Middle frontal gyrus (tissue), 1 donor: Measurements from ENCODE around the gene ZNF618.
"Not testable (repeated sequence)": the region's sequence is repeated elsewhere in the genome, so short reads cannot be mapped to it uniquely, and the experiment has no call there.

Experiments used
- DNase-seq: peaks from one replicate; pipeline ENCODE4 v3.0.0-alpha.2; 2015; ENCODE audit warnings: low spot score; ENCODE audit errors: extremely low spot score

Gene ZNF618

DNA sequence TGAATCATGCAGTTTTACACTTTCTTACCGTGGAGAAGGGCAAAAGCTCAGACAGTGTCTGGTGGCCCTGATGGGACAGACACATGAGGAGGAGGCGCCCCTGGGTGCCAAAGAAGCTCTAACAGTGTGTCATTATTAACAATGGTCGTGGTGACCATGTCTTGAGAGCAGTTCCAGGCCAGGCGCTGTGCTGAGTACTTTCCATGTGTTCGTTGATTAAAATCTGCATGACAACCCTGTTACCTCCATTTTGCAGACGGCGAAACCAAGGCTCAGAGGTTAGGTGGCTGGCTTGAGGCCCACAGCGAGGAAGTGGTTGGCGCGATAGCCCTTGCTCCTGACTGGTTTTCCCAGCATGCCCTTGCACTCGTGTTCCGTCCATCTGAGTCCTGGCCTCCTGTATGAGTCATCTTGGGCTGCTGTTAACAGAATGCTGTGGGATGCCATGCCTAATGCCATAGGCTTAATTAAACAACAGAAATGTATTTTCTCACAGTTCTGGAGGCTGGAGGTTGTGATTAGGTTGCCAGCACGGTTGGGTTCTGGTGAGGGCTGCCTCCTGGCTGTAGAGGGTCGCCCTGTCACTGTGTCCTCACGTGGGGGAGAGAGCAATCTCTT is 110.0 kb downstream of the ZNF618 start:
- no peak for DNase-seq

DNA sequence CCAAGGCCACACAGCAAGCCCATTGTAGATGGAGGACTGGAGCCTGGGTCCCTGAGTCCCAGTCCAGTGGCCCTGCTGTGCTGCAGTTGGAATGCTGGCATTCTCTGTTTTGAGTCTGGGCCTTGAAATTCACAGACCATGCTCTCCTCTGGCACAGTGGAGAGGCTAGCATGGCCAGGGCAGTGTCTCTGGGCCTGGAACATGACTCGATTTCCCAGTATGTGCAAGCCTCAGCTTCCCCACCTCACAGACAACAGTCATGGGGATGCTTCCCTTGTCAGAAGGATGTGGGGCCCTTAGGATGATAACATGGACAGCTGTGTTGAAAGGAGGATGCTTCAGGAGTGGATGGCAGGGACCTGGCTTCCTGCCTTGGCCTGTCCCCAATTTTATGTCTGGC is 110.8 kb downstream of the ZNF618 start:
- no peak for DNase-seq

DNA sequence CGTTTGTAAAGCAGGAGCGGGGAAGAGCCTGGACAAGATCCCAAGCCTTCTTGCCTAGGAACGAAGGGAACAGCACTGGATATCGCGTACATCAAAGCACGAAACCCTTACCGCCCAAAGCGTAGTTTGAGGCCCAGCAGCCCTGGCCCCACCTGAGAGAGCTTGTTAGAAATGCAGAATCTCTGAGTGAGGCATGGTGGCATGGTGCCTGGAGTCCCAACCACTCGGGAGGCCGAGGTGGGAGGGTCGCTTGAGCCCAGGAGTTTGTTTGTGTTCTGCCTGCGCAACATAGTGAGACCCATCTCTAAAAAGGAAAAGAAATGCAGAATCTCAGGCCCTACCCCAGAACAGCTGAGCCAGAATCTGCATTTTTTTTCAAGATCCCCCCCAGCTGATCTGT is 111.4 kb downstream of the ZNF618 start:
- no peak for DNase-seq

DNA sequence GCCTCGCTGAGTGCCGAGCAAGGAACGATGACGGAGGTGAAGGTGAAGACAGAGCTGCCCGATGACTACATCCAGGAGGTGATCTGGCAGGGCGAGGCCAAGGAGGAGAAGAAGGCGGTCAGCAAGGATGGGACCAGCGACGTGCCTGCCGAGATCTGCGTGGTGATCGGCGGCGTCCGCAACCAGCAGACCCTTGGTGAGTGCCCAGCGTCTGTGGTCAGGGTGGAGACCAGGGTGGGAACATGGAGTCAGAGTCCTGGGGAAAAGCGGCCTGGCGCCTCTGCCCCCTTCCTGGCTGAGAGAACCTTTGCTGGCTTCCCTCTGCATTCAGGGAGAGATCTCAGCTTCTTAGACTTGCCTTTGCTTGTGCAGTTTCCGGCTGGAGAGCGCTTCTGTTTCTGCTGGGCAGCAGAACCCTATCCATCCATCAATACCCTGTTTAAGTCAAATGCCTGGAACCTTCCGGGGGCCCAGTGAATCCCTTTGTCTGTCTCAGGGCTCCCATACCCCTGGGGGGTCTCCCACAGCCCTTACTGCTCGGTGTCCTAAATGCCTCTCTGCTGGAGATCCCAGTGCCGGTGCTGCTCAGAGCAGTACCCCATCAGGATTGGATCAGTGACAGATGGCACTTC is 112.4 kb downstream of the ZNF618 start:
- DNase-seq: no peak

DNA sequence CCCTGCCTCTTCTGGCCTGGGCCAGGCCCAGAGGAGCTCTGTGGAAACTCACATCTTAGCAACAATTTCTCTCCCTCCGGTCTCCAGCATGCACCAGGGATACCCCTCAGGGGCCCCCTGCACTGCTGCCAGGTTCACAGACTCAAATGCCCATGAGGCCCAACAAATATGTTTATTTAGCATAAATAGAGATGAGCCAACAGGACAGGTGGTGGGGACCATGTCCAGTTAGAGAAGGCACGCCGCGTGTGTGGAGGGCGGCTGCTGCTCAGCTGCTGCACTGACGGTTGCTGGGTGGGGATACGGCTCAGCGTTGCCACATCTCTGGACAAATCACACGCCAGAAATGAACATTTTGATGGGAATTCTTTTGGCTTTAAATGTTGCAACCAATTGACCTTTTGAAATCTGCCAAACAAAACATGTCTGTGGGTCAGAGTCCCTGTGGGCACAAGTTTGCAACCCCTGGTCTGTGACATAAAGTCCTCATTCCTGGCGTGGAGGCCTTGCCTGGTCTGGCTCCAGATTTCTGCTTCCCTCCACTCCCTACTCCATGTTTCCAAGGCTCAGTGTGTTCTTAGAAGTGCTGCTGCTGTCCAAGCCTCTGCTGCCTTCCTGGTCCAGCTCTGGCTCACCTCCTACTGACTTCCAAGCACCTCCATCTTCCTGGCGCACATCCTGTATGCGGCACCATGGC is 113.1 kb downstream of the ZNF618 start:
- DNase-seq: no peak

DNA sequence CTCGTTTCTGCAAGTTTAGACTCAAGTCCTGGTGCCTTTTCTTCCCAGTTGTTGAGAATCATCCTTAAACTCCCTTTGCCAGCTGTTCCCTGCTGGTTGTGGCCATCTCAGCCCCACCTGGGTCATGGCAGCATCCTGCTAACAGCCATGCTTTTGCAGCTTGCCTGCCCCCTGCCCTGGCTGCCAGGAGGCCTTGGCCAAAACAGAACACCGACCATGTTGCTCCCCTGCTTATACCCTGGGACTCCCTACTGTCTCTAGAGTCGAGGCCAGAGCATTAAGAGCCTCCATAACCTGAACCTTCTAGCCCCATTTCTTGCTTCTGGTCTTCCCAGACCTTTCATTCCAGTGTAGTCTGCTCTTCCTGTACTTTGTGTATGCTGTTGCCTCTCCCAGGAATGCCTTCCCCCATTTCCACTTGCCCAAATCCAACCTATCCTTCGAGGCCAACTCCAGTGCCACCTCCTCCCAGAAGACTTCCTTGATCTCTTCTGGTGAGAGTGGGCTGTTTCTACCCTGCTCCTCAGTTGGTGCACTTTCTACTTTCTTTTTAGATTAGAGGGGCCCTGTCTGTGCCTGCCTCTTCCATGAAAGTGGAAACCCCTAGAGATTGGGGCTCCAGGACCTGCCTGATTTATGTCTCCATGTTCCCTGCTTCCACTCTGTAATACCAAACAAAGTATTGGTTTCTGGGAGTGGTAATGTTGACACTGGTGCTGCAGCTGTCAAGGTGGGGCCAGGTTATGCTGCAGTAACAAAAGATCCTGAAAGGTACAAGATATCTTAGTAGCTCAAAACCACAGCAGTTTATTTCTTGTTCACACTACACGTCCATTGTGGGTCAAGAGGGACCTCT is 113.8 kb downstream of the ZNF618 start:
- DNase-seq: no peak

DNA sequence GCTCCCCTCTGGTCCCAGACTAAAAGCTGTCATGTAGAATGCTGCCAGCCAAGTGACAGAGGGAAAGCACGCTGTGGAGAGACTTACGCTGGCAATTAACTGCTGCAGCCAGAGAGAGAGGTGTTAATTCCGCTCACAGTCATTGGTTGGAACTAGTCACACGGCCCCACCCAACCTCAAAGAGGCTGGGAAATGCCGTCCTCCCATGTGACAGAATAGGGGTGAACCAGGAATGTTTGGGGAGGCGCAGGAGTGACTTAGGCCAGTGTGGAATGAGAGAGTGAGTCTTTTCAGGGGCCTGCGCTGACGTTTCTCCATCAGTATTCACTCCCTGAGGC is 114.4 kb downstream of the ZNF618 start:
- no peak for DNase-seq

DNA sequence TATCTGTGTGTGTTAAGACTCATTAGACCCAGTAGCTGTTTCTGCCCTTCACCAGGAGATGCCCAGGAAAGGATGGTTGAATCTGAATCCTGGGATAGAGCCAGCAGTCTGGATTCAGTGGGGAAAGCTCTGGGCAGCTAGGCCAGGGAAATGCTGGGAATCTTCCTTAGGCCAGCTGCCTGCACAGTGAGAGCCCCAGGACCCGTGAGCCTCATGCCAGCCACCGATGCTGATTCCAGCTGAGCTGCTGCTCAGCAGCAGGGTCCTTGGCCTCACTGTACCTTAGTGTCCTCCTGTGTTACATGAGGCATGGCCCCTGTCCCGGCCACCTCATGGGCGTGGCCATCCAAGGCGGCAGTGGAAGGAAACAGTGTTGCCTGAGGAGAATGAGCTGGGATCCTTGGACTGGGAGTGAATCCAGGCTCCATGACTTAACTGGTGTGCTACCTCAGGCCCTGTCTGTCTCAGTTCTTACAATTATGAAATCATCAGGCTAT is 114.9 kb downstream of the ZNF618 start:
- DNase-seq: no peak

DNA sequence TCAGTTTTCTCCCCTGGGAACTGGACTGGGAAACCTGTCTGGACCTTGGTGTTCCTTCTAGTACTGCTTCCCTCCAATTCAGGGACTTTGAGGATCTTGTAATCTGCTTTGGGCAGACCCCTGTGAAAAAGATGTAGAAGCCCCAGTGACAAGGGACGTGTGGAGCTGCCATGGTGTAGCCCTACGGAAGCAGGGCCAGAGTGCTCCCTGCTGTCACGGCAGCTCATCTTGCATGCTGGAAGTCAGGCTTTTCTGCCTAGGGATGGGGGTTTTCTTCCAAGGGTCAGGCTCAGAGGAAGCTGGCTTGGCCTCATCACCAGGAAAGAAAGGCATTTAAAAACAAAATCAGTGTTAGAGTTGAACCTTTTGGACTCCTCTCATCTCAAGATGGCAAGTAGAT is 115.6 kb downstream of the ZNF618 start:
- DNase-seq: no peak

DNA sequence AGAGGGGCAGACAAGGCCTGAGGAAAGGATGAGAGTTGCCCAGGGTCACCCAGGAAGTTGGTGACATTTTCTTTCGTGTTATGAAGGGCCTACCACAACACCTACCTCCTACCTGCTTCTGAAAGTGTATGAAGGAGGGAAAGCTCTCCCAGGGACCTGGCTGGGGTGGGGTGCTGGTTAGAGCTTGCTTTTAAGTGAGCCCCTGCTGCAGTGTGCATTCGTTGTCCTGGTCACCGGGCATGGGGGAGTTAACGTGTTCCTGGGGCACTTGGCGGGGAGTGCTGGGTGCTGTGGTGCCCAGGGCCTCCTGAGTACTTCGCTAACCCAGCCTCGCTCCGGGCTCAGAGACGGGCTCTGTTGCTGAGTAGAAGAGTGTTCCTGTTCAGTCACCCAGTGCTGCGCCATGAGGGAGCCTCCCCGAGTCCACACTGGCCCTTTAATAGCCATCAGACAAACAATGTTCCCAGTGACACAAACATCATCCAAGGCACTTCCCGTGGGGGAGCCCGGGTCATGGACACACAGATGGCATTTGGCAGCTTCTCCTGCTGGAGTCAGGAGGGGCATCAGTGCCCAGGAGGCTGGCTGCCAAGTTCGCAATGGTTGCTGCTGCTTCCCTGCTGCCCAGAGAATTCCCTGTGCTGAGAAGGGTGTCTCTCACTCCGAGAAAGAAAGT is 116.3 kb downstream of the ZNF618 start:
- peak; percentile 80 for DNase-seq

DNA sequence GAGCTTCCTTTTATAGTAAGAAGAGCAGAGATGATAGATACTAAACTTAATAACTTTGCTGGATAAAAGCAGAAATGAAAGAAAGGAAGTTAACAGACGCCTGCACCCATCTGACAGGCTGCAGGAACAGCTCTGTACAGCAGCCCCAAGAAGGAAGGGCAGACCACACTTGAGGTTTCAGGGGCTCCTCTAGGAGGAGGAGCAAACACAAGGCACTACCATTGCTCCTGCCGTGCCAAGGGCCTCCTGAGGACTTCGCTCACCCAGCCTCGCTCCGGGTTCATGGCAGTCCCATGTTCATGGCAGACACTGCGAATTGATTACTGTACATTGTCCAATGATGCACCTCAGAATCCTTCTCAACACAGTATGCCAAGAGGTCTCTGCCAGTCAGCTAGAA is 116.9 kb downstream of the ZNF618 start:
- DNase-seq: no peak

DNA sequence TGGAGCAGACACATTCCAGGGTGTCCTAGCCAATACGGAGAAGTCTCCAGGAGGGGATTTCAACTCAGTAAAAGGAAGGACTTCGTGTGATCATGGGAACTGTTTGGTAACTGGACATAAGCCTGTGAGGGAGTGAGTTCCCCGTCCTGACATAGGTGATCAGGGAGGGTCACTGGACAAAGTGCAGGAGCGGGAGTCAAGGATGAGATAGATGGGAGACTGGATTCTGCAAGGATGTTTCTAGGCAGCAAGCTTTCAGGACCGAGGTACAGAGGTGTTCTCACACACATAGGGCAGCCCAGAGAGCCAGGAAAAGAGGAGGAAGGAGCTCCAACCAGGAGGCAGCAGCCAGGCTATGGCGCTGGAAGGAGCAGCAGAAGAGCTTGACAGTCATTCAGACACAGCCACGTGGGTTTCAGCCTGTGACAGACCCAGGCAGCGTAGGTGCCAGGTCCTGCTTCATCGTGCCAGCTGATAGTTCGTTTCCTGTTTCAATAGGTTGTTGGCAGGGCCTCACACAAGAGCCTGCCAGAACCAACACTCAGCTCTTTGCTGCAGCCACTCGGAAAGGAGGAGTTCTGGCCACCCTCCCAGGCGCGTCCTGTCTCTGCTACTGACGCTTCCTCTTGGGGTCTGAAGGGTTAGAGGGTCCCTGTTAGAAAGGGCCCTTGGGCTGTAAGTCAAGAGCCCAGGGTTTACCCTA is 117.9 kb downstream of the ZNF618 start:
- DNase-seq: peak; percentile 60

DNA sequence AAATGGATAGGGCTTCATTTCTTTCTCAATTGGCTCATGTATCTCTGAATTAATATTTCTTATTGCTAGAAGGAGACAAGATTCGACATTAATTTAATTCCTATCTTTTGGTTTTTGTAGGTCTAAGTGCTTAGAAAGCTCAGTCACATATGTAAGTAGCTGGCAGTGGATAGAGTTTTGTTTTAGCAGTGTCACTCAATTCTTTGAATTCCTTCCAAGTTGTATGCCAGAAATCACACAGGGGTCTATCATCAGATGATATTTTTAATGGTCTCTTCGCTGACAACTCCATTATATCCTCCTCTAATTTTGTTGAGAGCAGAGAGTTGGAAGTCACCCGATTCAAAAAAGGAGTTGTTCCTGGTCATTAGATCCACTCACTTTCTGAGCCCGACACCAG is 119.3 kb downstream of the ZNF618 start:
- no peak for DNase-seq

DNA sequence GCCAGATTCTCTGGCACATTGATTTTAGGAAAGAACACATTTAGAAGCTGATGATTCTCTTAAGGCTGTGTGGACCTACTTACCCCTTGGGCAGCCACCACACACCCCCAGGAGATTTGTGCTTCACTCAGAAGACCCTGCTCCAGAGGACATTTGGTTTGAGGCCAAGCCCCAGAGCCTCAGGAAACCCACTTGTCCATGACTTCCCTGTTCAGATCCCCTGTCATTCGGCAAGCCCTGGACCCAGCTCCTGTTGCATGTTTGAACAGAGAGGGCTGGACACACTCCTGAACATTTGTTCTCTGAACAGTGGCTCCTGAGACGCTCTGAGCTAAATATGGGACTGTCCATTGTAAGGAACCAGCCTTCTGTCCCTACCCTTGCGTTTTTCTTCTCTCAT is 119.9 kb downstream of the ZNF618 start:
- no peak for DNase-seq

DNA sequence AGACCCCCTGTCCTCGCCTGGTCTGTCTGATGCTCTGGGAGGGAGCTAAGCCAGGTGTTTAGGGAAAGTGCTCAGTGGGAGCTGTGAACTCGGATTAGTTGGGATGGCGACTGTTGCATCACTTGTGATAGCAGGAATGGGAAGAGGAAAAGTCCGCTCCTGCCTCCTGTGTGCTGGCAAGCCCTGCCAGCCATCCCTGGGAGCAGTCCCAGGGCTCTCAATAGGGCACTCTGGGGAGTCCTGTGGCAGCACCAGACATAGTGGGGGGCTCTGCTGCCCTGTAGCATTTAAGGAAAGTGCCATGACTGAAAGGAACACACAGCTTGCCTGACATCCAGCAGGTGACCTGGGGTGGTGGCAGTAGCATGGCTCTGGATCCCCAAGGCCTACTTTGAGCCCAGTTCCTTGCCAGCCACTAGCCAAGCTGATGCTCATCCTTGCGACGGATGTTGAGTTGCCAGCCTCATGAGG is 120.5 kb downstream of the ZNF618 start:
- DNase-seq: no peak

DNA sequence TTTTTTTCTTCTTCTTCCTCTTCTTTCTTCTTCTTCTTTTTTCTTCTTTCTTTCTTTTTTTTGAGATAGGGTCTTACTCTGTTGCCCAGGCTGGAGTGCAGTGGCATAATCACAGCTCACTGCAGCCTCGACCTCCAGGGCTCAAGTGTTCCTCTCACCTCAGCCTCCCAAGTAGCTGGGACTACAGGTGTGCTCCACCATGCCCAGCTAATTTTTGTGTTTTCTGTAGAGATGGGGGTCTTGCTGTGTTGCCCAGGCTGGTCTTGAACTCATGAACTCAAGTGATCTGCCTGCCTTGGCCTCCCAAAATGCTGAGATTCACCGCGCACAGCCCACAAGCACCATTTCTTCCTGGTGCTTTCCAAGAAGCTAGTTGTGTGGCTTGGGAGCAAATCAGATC is 121.0 kb downstream of the ZNF618 start:
- DNase-seq: not testable (repeated sequence)

DNA sequence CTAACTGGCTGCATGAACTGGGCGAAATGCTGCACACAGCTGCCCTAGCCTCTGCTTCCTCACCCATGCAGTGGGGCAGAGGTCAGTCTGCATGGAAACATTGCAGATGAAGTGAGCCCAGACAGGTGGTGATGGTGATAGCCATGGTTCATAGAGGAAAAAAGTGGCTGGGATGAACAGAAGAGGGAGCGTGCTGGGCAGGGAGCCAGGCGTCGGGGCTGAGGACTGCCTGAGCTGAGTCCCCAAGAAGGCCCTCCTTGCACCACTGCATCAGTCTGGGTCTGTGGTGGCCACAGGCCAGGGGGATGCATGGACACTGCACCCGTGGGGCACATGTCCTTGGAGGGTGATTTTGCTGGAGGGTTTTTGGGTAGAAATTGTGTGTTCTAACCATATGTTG is 121.5 kb downstream of the ZNF618 start:
- no peak for DNase-seq

DNA sequence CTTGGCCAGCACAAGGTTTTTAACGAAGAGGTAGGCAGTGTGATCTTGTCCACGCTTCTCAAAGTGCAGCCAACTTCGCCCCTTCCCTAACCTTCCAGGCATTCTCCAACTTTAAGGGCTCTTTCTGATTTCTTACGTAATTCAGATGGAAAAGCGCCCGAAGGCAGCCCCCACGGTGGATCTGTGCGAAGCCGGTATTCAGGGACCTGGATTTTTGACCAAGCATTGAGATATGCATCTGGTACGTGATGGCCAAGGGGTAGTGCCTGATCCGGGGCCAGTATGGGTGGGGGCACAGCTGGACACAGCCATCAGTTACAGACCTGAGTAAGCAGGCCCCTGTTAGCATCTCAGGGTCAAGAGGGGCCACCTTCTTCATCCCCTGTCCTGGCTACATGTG is 122.0 kb downstream of the ZNF618 start:
- DNase-seq: no peak

DNA sequence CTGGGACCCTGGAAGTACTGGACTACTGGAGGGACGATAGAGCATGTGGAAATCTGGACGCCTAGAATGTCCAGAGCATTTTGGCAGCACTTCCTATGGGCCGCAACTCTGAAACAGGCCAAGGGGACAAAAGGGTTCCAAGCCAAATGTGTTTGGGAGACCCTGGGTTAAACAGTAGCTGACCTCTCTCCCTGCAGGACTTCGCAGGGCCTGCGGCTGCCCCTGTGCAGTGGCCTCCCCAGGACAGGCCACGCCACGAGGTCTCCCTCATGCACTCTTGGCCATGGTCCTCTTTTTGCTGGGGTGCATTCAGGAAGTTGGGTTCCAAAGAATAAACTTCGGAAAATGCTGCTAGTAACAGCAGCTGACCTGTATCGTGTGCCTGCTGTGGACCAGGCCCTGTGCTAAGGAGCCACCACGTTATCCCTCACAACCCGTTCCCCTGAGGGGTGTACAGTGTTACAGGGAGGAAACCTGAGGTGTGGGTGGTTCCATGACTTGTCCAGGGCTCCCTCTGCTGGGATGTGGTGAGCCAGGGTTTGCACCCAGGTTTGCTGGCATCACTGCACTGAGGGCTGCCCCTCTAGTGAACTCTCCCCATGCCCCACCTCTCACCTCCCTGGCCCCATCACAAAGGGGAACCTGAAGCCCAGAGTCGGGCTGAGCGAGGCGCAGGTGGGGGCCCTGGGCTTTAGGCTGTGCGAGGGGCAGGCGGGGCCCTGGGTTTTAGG is 122.6 kb downstream of the ZNF618 start:
- no peak for DNase-seq
